LNCaP clone FGC (cell line): ENCODE data around the gene HSFX1.
A peak's percentile ranks its signal among the peaks of the same experiment; 100 is the strongest.

Experiments
- DNase-seq: peaks from one replicate; pipeline ENCODE4 v3.0.0-alpha.2; 2011; ENCODE audit warnings: low read depth
- H3K4me3 ChIP-seq: 2 replicates; pipeline ENCODE4 v1.5.1; 2011; ENCODE audit warnings: mild to moderate bottlenecking, low read depth, low read length, control low read depth
- TF ChIP-seq, protein P1 (sequence below): IDR thresholded peaks from 2 replicates; pipeline ENCODE4 v1.5.1; 2012; ENCODE audit warnings: mild to moderate bottlenecking; ENCODE audit not compliant: control insufficient read depth, insufficient read depth; ENCODE audit errors: extremely low read depth

HSFX1 gene

GRCh38 chrX:149804102-149804501 lies 30.2 kb downstream of the HSFX1 start:
- no peak overlapping the region for H3K4me3 ChIP-seq
- TF ChIP-seq, protein P1, sequence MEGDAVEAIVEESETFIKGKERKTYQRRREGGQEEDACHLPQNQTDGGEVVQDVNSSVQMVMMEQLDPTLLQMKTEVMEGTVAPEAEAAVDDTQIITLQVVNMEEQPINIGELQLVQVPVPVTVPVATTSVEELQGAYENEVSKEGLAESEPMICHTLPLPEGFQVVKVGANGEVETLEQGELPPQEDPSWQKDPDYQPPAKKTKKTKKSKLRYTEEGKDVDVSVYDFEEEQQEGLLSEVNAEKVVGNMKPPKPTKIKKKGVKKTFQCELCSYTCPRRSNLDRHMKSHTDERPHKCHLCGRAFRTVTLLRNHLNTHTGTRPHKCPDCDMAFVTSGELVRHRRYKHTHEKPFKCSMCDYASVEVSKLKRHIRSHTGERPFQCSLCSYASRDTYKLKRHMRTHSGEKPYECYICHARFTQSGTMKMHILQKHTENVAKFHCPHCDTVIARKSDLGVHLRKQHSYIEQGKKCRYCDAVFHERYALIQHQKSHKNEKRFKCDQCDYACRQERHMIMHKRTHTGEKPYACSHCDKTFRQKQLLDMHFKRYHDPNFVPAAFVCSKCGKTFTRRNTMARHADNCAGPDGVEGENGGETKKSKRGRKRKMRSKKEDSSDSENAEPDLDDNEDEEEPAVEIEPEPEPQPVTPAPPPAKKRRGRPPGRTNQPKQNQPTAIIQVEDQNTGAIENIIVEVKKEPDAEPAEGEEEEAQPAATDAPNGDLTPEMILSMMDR = no peak
- DNase-seq = no peak

- TF ChIP-seq, protein P1 = no peak
- no peak for DNase-seq
- no peak overlapping the region for H3K4me3 ChIP-seq
Observed at GRCh38 chrX:149807747-149808458, 34.0 kb downstream of the HSFX1 start.

DNA sequence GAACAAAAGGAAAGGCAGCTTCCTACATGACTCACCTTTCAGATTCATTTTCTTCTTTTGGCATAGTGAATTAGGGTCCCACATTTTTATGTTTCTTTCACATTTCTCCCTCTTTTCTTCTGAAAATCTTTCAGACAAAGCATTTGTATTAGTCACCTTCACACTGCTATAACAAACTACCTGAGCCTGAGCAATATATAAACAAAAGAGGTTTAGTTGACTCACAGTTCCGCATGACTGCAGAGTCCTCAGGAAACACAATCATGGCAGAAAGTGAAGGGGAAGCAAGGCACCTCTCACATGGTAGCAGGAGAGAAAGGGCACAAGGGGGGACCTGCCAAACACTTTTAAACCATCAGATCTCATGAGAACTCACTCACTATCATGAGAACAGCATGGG lies 44.8 kb downstream of the HSFX1 start:
- no peak overlapping the region for H3K4me3 ChIP-seq
- DNase-seq = no peak
- TF ChIP-seq, protein P1 = no peak

GRCh38 chrX:149819371-149819770 lies 45.5 kb downstream of the HSFX1 start:
- TF ChIP-seq, protein P1 = no peak
- DNase-seq = no peak
- no peak overlapping the region for H3K4me3 ChIP-seq

GRCh38 chrX:149825424-149825823 lies 51.6 kb downstream of the HSFX1 start:
- H3K4me3 ChIP-seq = no peak overlapping the region
- TF ChIP-seq, protein P1 = peak; percentile 43
- DNase-seq = no peak
